Measurements from ENCODE around the gene AIF1L.

The AIF1L gene

GRCh38 chr9:131167936-131168335 lies 71.6 kb downstream of the AIF1L start:
- no peak for DNase-seq (ENCODE audit: low spot score)

- DNase-seq (ENCODE audit: low spot score) = no peak
Observed at GRCh38 chr9:131169563-131170240, 73.4 kb downstream of the AIF1L start.

Data from HuH-7 (cell line).